GM21360 (cell line): ENCODE measurements around the gene VCY1B.
"Not testable (repeated sequence)": the region's sequence is repeated elsewhere in the genome, so short reads cannot be mapped to it uniquely, and the experiment has no call there.

Experiments
- ATAC-seq: cut with Tn5 transposase; IDR thresholded peaks from one replicate; pipeline ENCODE4 v1.9.1; 2021; ENCODE audit warnings: mild to moderate bottlenecking, moderate library complexity; ENCODE audit not compliant: unreplicated experiment

The VCY1B gene

DNA sequence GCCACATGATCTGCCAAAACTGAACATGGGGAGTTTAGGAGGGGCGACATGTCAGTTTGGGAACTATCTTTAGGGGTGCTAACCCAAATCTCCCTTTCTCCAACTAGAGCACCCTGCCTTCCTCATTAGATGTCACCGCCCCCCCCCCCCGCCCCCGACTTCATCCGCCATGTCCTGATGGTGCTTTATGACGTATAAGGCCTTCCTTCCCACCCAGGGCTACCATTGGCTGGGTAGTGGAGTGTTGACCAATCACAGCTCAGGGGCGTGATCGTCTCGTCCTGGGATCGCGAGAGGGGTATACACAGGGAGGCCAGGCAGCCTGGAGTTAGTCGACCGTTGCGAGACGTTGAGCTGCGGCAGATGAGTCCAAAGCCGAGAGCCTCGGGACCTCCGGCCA is at the start of gene VCY1B:
VCY1B (plus strand) TSS at position 301 of the 400 bp plus-strand sequence; CDS start at position 364, 63 bp downstream.
- not testable (repeated sequence) for ATAC-seq

DNA sequence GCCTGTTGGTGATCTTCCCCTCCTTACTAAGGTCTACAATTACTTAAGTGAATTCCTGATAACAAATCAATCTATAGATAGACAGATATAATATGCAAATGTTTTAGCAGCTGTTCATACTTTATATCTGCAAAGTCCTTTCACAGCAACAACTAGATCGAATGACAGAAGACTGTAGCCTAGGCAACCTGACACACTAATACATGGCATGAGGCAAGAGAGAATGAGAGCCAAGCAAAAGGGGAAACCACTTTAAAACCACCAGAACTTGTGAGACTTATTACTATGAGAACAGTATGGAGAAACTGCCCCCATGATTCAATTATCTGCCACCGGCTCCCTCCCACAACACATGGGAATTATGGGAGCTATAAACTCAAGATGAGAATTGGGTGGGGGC is 44.1 kb upstream of the VCY1B start:
- ATAC-seq, result not testable (repeated sequence)

GRCh38 chrY:14030395-14030794 is 25.6 kb upstream of the VCY1B start:
- ATAC-seq, result not testable (repeated sequence)

DNA sequence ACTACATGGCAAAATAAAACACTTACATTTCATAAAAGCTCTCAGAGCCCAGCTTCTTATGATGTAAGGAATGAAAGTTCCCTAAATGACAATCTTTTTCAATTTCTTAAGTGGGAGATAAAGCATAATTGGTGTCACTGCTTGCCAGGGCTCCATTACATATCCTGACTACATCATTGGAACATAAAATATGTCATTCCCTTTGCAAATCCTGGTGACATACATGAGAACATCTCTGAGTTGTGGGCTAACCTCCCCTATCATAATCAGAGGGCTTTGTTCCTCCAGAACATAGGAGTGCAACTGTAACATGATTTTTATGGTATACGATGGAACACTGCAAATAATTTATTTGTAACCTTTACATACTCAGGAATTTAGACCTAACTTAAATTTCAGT is 29.9 kb downstream of the VCY1B start:
- ATAC-seq, result no peak
